ENCODE measurements around the gene GSX1. TPM values are rescaled to one million over a fixed set of nuclear protein-coding genes. Genes with fewer than 3 reads are reported as not detected.
"Not testable (repeated sequence)": the region's sequence is repeated elsewhere in the genome, so short reads cannot be mapped to it uniquely, and the experiment has no call there.

The GSX1 gene
- total RNA-seq, 2 experiments from 2014 or later: not detected

- Mint-ChIP-seq H3K4me3 (no peak overlapping the region), H3K27me3 (peaks cover 40% of the 10 kb centered on the region), H3K9me3 (no peaks in the 10 kb centered on the region), H3K4me1 (no peaks in the 10 kb centered on the region), H3K36me3 (ENCODE audit: low read depth) (no peaks in the 10 kb centered on the region), H3K27ac (no peak overlapping the region)
- DNase-seq: no peak
- POLR2A ChIA-PET: interaction anchor here (1.0 kb wide), 1 partner anchor 185 kb away, joined by 3 read pairs; the partner anchor contains the start of gene POLR1D
- CTCF ChIA-PET: interaction anchor here (2.7 kb wide), 1 partner anchor 20 kb away, joined by 8 read pairs; no protein-coding TSS in a partner anchor
Measured at GRCh38 chr13:27806744-27807387, 14.6 kb downstream of the GSX1 start.

GRCh38 chr13:27808851-27809550 is 16.7 kb downstream of the GSX1 start:
- Mint-ChIP-seq H3K27me3 (peaks cover 30% of the 10 kb centered on the region), H3K27ac (no peak overlapping the region), H3K9me3 (no peaks in the 10 kb centered on the region), H3K36me3 (ENCODE audit: low read depth) (no peaks in the 10 kb centered on the region), H3K4me3 (no peak overlapping the region), H3K4me1 (no peaks in the 10 kb centered on the region)
- ChIA-PET CTCF (interaction anchor here (4.2 kb wide), 1 partner anchor 17 kb away, joined by 20 read pairs; no protein-coding TSS in a partner anchor), POLR2A (no interaction called here)
- no peak for DNase-seq

- ChIA-PET POLR2A (no interaction called here), CTCF (interaction anchor here (4.2 kb wide), 1 partner anchor 16 kb away, joined by 20 read pairs; no protein-coding TSS in a partner anchor)
- Mint-ChIP-seq H3K4me3 (no peak overlapping the region), H3K4me1 (no peaks in the 10 kb centered on the region), H3K27me3 (peaks cover 30% of the 10 kb centered on the region), H3K9me3 (no peaks in the 10 kb centered on the region), H3K27ac (no peak overlapping the region), H3K36me3 (ENCODE audit: low read depth) (no peaks in the 10 kb centered on the region)
- DNase-seq: no peak
Measured at GRCh38 chr13:27810009-27810408, 17.7 kb downstream of the GSX1 start.

- ChIA-PET POLR2A (no interaction called here), CTCF (interaction anchor here (0.6 to 4.2 kb wide), 3 partner anchors 15 to 350 kb away, joined by 3 to 20 read pairs (median 3); no protein-coding TSS in a partner anchor)
- Mint-ChIP-seq H3K4me1 (no peaks in the 10 kb centered on the region), H3K27ac (no peak overlapping the region), H3K36me3 (ENCODE audit: low read depth) (no peaks in the 10 kb centered on the region), H3K9me3 (no peaks in the 10 kb centered on the region), H3K4me3 (no peak overlapping the region), H3K27me3 (peaks cover 33% of the 10 kb centered on the region)
- no peak for DNase-seq
Measured at GRCh38 chr13:27810461-27810860, 18.2 kb downstream of the GSX1 start.

- ChIA-PET POLR2A (no interaction called here), CTCF (no interaction called here)
- Mint-ChIP-seq H3K27me3 (peaks cover 27% of the 10 kb centered on the region), H3K4me1 (no peaks in the 10 kb centered on the region), H3K27ac (no peak overlapping the region), H3K36me3 (ENCODE audit: low read depth) (no peaks in the 10 kb centered on the region), H3K4me3 (no peak overlapping the region), H3K9me3 (no peaks in the 10 kb centered on the region)
- no peak for DNase-seq
Measured at GRCh38 chr13:27813826-27814225, 21.5 kb downstream of the GSX1 start.

- H3K9me3 Mint-ChIP-seq; H3K27ac Mint-ChIP-seq; DNase-seq; H3K4me1 Mint-ChIP-seq; POLR2A ChIA-PET; H3K36me3 Mint-ChIP-seq (ENCODE audit: low read depth); H3K4me3 Mint-ChIP-seq: not testable (repeated sequence)
- CTCF ChIA-PET: interaction anchor here (1.2 to 2.8 kb wide), 3 partner anchors 9 to 13 kb away, joined by 3 to 11 read pairs (median 3); no protein-coding TSS in a partner anchor
- peaks cover 52% of the 10 kb centered on the region for H3K27me3 Mint-ChIP-seq
Measured at GRCh38 chr13:27817832-27818231, 25.5 kb downstream of the GSX1 start.

GRCh38 chr13:27820524-27821482 is 28.5 kb downstream of the GSX1 start:
- Mint-ChIP-seq H3K27ac (no peak overlapping the region), H3K9me3 (no peaks in the 10 kb centered on the region), H3K4me1 (no peaks in the 10 kb centered on the region), H3K36me3 (ENCODE audit: low read depth) (no peaks in the 10 kb centered on the region), H3K4me3 (no peak overlapping the region), H3K27me3 (peaks cover 77% of the 10 kb centered on the region)
- ChIA-PET CTCF (interaction anchor here (1.7 kb wide), 1 partner anchor 10 kb away, joined by 9 read pairs; no protein-coding TSS in a partner anchor), POLR2A (no interaction called here)
- DNase-seq: no peak

- POLR2A ChIA-PET: no interaction called here
- Mint-ChIP-seq H3K4me1 (no peaks in the 10 kb centered on the region), H3K9me3 (no peaks in the 10 kb centered on the region), H3K36me3 (ENCODE audit: low read depth) (no peaks in the 10 kb centered on the region), H3K27me3 (peaks cover 77% of the 10 kb centered on the region), H3K27ac (no peak overlapping the region), H3K4me3 (no peak overlapping the region)
- no peak for DNase-seq
- CTCF ChIA-PET: interaction anchor here (1.7 to 1.8 kb wide), 2 partner anchors 9 to 459 kb away, joined by 4 to 9 read pairs; no protein-coding TSS in a partner anchor
Measured at GRCh38 chr13:27821566-27821965, 29.3 kb downstream of the GSX1 start.

- no peak for DNase-seq
- H3K27ac Mint-ChIP-seq: no peak overlapping the region
- peaks cover 2% of the 10 kb centered on the region for H3K4me1 Mint-ChIP-seq
- H3K36me3 Mint-ChIP-seq (ENCODE audit: low read depth): no peaks in the 10 kb centered on the region
- ChIA-PET POLR2A (no interaction called here), CTCF (interaction anchor here (1.7 to 1.8 kb wide), 2 partner anchors 8 to 460 kb away, joined by 4 to 9 read pairs; no protein-coding TSS in a partner anchor)
- H3K9me3 Mint-ChIP-seq: no peaks in the 10 kb centered on the region
- H3K4me3 Mint-ChIP-seq: no peak overlapping the region
- H3K27me3 Mint-ChIP-seq: peaks cover 75% of the 10 kb centered on the region
Measured at GRCh38 chr13:27822258-27822872, 30.1 kb downstream of the GSX1 start.

GRCh38 chr13:27822873-27823311 is 30.6 kb downstream of the GSX1 start:
- POLR2A ChIA-PET: no interaction called here
- CTCF ChIA-PET: interaction anchor here (1.7 to 1.8 kb wide), 2 partner anchors 8 to 461 kb away, joined by 4 to 9 read pairs; no protein-coding TSS in a partner anchor
- H3K27me3 Mint-ChIP-seq: peaks cover 77% of the 10 kb centered on the region
- peaks cover 2% of the 10 kb centered on the region for H3K4me1 Mint-ChIP-seq
- no peak overlapping the region for H3K4me3 Mint-ChIP-seq
- H3K9me3 Mint-ChIP-seq: no peaks in the 10 kb centered on the region
- DNase-seq: no peak
- H3K27ac Mint-ChIP-seq: no peak overlapping the region
- no peaks in the 10 kb centered on the region for H3K36me3 Mint-ChIP-seq (ENCODE audit: low read depth)

- no peak for DNase-seq
- H3K36me3 Mint-ChIP-seq (ENCODE audit: low read depth): no peaks in the 10 kb centered on the region
- H3K27me3 Mint-ChIP-seq: peaks cover 76% of the 10 kb centered on the region
- no peaks in the 10 kb centered on the region for H3K9me3 Mint-ChIP-seq
- H3K4me1 Mint-ChIP-seq: peaks cover 4% of the 10 kb centered on the region
- H3K4me3 Mint-ChIP-seq: no peak overlapping the region
- H3K27ac Mint-ChIP-seq: no peak overlapping the region
- ChIA-PET POLR2A (no interaction called here), CTCF (interaction anchor here (7.6 kb wide), 1 partner anchor 448 kb away, joined by 132 read pairs; no protein-coding TSS in a partner anchor)
Measured at GRCh38 chr13:27824121-27824520, 31.8 kb downstream of the GSX1 start.

- no peaks in the 10 kb centered on the region for H3K36me3 Mint-ChIP-seq (ENCODE audit: low read depth)
- H3K4me1 Mint-ChIP-seq: peaks cover 8% of the 10 kb centered on the region
- H3K27ac Mint-ChIP-seq: no peak overlapping the region
- no peak for DNase-seq
- CTCF ChIA-PET: interaction anchor here (3.1 to 7.6 kb wide), 3 partner anchors 14 to 464 kb away, joined by 20 to 132 read pairs (median 96); no protein-coding TSS in a partner anchor
- POLR2A ChIA-PET: no interaction called here
- H3K4me3 Mint-ChIP-seq: no peak overlapping the region
- H3K27me3 Mint-ChIP-seq: peaks cover 67% of the 10 kb centered on the region
- H3K9me3 Mint-ChIP-seq: no peaks in the 10 kb centered on the region
Measured at GRCh38 chr13:27825072-27825471, 32.8 kb downstream of the GSX1 start.

Data from activated CD4-positive, alpha-beta memory T cell treated with anti-CD3 and anti-CD28 coated beads, Interleukin-2, amount 10 ng/mL, durations not matched to agents 7 days and 5 days (primary cell).